22Rv1 (cell line): ENCODE results near the gene ARHGEF18.
A peak's percentile ranks its signal among the peaks of the same experiment; 100 is the strongest.
"Not testable (repeated sequence)": the region's sequence is repeated elsewhere in the genome, so short reads cannot be mapped to it uniquely, and the experiment has no call there.

Experiments
- H3K27ac ChIP-seq: fragments of 450-650 bp; 2 replicates; pipeline ENCODE4 v1.5.1; 2017
- CTCF ChIP-seq: fragments of 450-650 bp; IDR thresholded peaks from 2 replicates; pipeline ENCODE4 v1.5.1; 2017; ENCODE audit warnings: mild to moderate bottlenecking
- ZFX ChIP-seq: fragments of 450-650 bp; IDR thresholded peaks from 2 replicates; pipeline ENCODE4 v1.6.1; 2017; ENCODE audit warnings: antibody characterized with exemption, borderline replicate concordance

Gene ARHGEF18

GRCh38 chr19:7358102-7358597 is 9.4 kb downstream of the ARHGEF18 start:
- TF ChIP-seq ZFX, result no peak
- TF ChIP-seq CTCF, result no peak
- H3K27ac ChIP-seq, result no peak overlapping the region

GRCh38 chr19:7360393-7360984 is 11.8 kb downstream of the ARHGEF18 start:
- TF ChIP-seq CTCF (no peak), ZFX (no peak)

GRCh38 chr19:7363225-7363624 is 14.5 kb downstream of the ARHGEF18 start:
- no peak overlapping the region for H3K27ac ChIP-seq
- no peak for TF ChIP-seq CTCF
- TF ChIP-seq ZFX, result no peak

More at GRCh38 chr19:7360393-7360984, 11.8 kb downstream of the ARHGEF18 start:
- no peak overlapping the region for H3K27ac ChIP-seq

GRCh38 chr19:7366701-7367420 is 18.1 kb downstream of the ARHGEF18 start:
- peak; percentile 77 for TF ChIP-seq CTCF
- no peak for TF ChIP-seq ZFX
- no peak overlapping the region for H3K27ac ChIP-seq

GRCh38 chr19:7368456-7368855 is 19.7 kb downstream of the ARHGEF18 start:
- no peak overlapping the region for H3K27ac ChIP-seq
- TF ChIP-seq CTCF (no peak), ZFX (no peak)

- H3K27ac ChIP-seq, result not testable (repeated sequence)
These were observed 20.1 kb downstream of the ARHGEF18 start for GRCh38 chr19:7368866-7369265.

- no peak overlapping the region for H3K27ac ChIP-seq
- TF ChIP-seq ZFX (no peak), CTCF (no peak)
These were observed 21.8 kb downstream of the ARHGEF18 start for GRCh38 chr19:7370546-7370945.

GRCh38 chr19:7371001-7371400 is 22.3 kb downstream of the ARHGEF18 start:
- TF ChIP-seq CTCF (no peak), ZFX (no peak)
- no peak overlapping the region for H3K27ac ChIP-seq
